IMR-90 (cell line): ENCODE data around the gene PEA15. TPM values are rescaled to one million over a fixed set of nuclear protein-coding genes. Genes with fewer than 3 reads are reported as not detected.

Experiments
- ATAC-seq: fragments of 200-7000 bp; cut with Tn5 transposase; 2 replicates; pipeline ENCODE4 v1.9.1; 2020; ENCODE audit warnings: low read depth, mild to moderate bottlenecking, moderate library complexity
- BruUV-seq: library from RNA; stranded (reverse); fragments of 400-500 nt; replicated peaks from 2 replicates; lab custom pipeline; 2021; lab: Mats Ljungman, UMichigan
- CTCF ChIA-PET: fragments of 300-600 bp; formaldehyde crosslinking; extraction: SDS; loops from one replicate; lab custom pipeline; 2021; ENCODE audit warnings: antibody characterized with exemption; lab: Yijun Ruan, JAX
- POLR2A ChIA-PET: fragments of 300-600 bp; sonication (Branson Sonifier 250); formaldehyde crosslinking; loops from one replicate; lab custom pipeline; 2022; ENCODE audit warnings: antibody characterized with exemption; ENCODE audit not compliant: unreplicated experiment; lab: Charles Lee
- DNase-seq: peaks from one replicate; pipeline ENCODE4 v3.0.0; 2013
- H2AFZ ChIP-seq: replicated peaks from 2 replicates; pipeline ENCODE3; 2013; ENCODE audit warnings: low read length, mild to moderate bottlenecking; ENCODE audit not compliant: poor library complexity
- H2AK5ac ChIP-seq: 2 replicates; pipeline ENCODE4 v1.6.1; 2013; ENCODE audit warnings: low read depth, low read length, inconsistent platforms
- H2AK9ac ChIP-seq: replicated peaks from 2 replicates; pipeline ENCODE3; 2013; ENCODE audit warnings: mild to moderate bottlenecking, low read depth, low read length, moderate library complexity; ENCODE audit not compliant: poor library complexity
- H2BK120ac ChIP-seq: 2 replicates; pipeline ENCODE4 v1.6.1; 2013; ENCODE audit warnings: low read depth, low read length, inconsistent platforms
- H2BK15ac ChIP-seq: 3 replicates; pipeline ENCODE4 v1.6.1; 2013; ENCODE audit warnings: low read depth, low read length, inconsistent platforms
- H2BK20ac ChIP-seq: 2 replicates; pipeline ENCODE4 v1.6.1; 2013; ENCODE audit warnings: low read depth, mild to moderate bottlenecking, inconsistent platforms, low read length, moderate library complexity
- H2BK5ac ChIP-seq: 2 replicates; pipeline ENCODE4 v1.6.1; 2013; ENCODE audit warnings: mild to moderate bottlenecking, low read depth, low read length, inconsistent platforms; ENCODE audit not compliant: poor library complexity, severe bottlenecking
- H3K14ac ChIP-seq: replicated peaks from 2 replicates; pipeline ENCODE4 v1.6.1; 2013; ENCODE audit warnings: low read depth, low read length, inconsistent platforms
- H3K18ac ChIP-seq: 2 replicates; pipeline ENCODE4 v1.6.1; 2013; ENCODE audit warnings: low read depth, low read length, control low read depth
- H3K23ac ChIP-seq: 2 replicates; pipeline ENCODE4 v1.6.1; 2013; ENCODE audit warnings: low read depth, low read length, inconsistent platforms
- H3K27ac ChIP-seq: 2 replicates; pipeline ENCODE4 v1.5.1; 2013; ENCODE audit warnings: mild to moderate bottlenecking, control low read depth, low read length; ENCODE audit not compliant: insufficient read depth
- H3K27me3 ChIP-seq: 2 replicates; pipeline ENCODE4 v1.6.1; 2013; ENCODE audit warnings: low read length; ENCODE audit not compliant: control insufficient read depth, insufficient read depth
- H3K36me3 ChIP-seq: 2 replicates; pipeline ENCODE4 v1.6.1; 2013; ENCODE audit warnings: low read length, mixed read lengths; ENCODE audit not compliant: control insufficient read depth, insufficient read depth
- H3K4ac ChIP-seq: 2 replicates; pipeline ENCODE4 v1.6.1; 2013; ENCODE audit warnings: low read depth, low read length, inconsistent platforms
- H3K4me1 ChIP-seq: 2 replicates; pipeline ENCODE4 v1.6.1; 2013; ENCODE audit warnings: low read length, mixed read lengths; ENCODE audit not compliant: control insufficient read depth, insufficient read depth
- H3K4me2 ChIP-seq: 2 replicates; pipeline ENCODE4 v1.6.1; 2013; ENCODE audit warnings: low read depth, mild to moderate bottlenecking, control low read depth, low read length, moderate library complexity
- H3K4me3 ChIP-seq: 2 replicates; pipeline ENCODE4 v1.5.1; 2013; ENCODE audit warnings: low read depth, mild to moderate bottlenecking, control low read depth, low read length, moderate library complexity; ENCODE audit not compliant: insufficient read depth
- H3K56ac ChIP-seq: 2 replicates; pipeline ENCODE4 v1.6.1; 2013; ENCODE audit warnings: low read length, inconsistent platforms; ENCODE audit not compliant: insufficient read depth; ENCODE audit errors: extremely low read depth
- H3K79me1 ChIP-seq, 2 experiments: 2 replicates each; pipeline ENCODE4 v1.6.1; 2013; ENCODE audit warnings: low read length in 2 of 2, inconsistent platforms in 1 of 2, low read depth in 1 of 2
- H3K9ac ChIP-seq: 2 replicates; pipeline ENCODE4 v1.6.1; 2013; ENCODE audit warnings: low read depth, low read length, control low read depth
- H3K9me1 ChIP-seq: 2 replicates; pipeline ENCODE4 v1.6.1; 2013; ENCODE audit warnings: low read length, inconsistent platforms; ENCODE audit not compliant: insufficient read depth
- H3K9me3 ChIP-seq: 2 replicates; pipeline ENCODE4 v1.6.1; 2013; ENCODE audit warnings: low read length; ENCODE audit not compliant: control insufficient read depth, insufficient read depth
- H4K20me1 ChIP-seq: 2 replicates; pipeline ENCODE4 v1.6.1; 2013; ENCODE audit warnings: low read length, inconsistent platforms; ENCODE audit not compliant: insufficient read depth
- H4K5ac ChIP-seq: 2 replicates; pipeline ENCODE4 v1.6.1; 2013; ENCODE audit warnings: mild to moderate bottlenecking, low read depth, low read length, control low read depth
- H4K8ac ChIP-seq, 2 experiments: 2 replicates each; pipeline ENCODE4 v1.6.1; 2013; ENCODE audit warnings: low read depth in 2 of 2, low read length in 2 of 2, control low read depth in 1 of 2, inconsistent platforms in 1 of 2
- H4K91ac ChIP-seq: 2 replicates; pipeline ENCODE4 v1.6.1; 2013; ENCODE audit warnings: low read depth, low read length, inconsistent platforms; ENCODE audit not compliant: insufficient read depth
- CHD1 ChIP-seq: IDR thresholded peaks from 2 replicates; pipeline ENCODE4 v1.6.1; 2012; ENCODE audit warnings: low read depth, low read length, improper control_type of control experiment
- FOS ChIP-seq: fragments of 150-350 bp; IDR thresholded peaks from 2 replicates; pipeline ENCODE4 v1.6.1; 2016; ENCODE audit warnings: low read depth, low read length
- NFE2L2 ChIP-seq: fragments of 150-350 bp; IDR thresholded peaks from 2 replicates; pipeline ENCODE4 v1.6.1; 2016; ENCODE audit warnings: low read depth, mild to moderate bottlenecking, low read length
- RFX5 ChIP-seq: IDR thresholded peaks from 2 replicates; pipeline ENCODE4 v1.8.0; 2012; ENCODE audit warnings: low read depth, mild to moderate bottlenecking, low read length, moderate library complexity
- WGBS, 2 experiments: methylation state at CpG; one replicate each; pipeline versions ENCODE4 v1.1.5 to v1.1.7; 2013; ENCODE audit warnings: missing lambda C conversion rate in 2 of 2; ENCODE audit not compliant: insufficient read length in 1 of 2; ENCODE audit errors: extremely low coverage in 2 of 2; 5-methylcytosine and 5-hydroxymethylcytosine counted together
- dilution Hi-C: fragments of 300-500 bp; cut with HindIII; formaldehyde crosslinking; loops from one replicate; pipeline ENCODE4 v1.14.3; 2018; ENCODE audit warnings: low sequenced_read_pairs; ENCODE audit not compliant: unreplicated experiment
- in situ Hi-C: fragments of 300-500 bp; cut with MboI; formaldehyde crosslinking; loops from 3 replicates; pipeline ENCODE4 v1.14.3; 2019; ENCODE audit warnings: low sequenced_read_pairs, inconsistent platforms, mixed read lengths
- intact Hi-C: fragments of 100-400 bp; cut with micrococcal nuclease; formaldehyde crosslinking; loops from 2 replicates; pipeline ENCODE4 v1.10.0; 2022
- polyA plus RNA-seq, 3 experiments: library from polyadenylated mRNA; depleted of rRNA; stranded (reverse); fragments of >200 nt; gene quantifications; 2 replicates each; pipeline ENCODE4 v1.2.3, GENCODE V29; 2012; ENCODE audit warnings: low replicate concordance in 1 of 3
- total RNA-seq: library from RNA; depleted of rRNA; stranded (reverse); fragments of >200 nt; gene quantifications from 2 replicates; pipeline ENCODE4 v1.2.3, GENCODE V29; 2012

The PEA15 gene
- total and polyA plus RNA-seq, 2 of the 4 experiments (the other 2 are of a cell fraction), result 296 to 754 TPM

DNA sequence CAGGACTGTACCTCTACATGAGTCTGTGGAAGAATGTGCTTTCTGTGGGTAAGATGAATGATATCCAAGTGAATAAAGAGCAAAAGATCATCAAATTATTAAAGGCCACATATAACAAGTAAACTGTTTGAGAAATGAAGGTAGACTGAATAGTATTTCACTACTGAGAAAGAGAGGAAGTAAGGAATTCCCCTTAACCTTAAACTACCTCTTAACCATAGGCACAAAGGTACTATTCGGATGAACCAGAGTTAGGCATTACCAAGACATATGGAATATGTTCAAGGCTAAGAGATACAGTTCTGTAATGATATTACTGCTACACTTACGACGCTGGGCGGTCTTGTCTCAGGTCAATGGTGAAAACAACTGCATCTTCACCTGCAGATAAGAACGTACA is 31.6 kb downstream of the PEA15 start:
- no peak overlapping the region for H2BK120ac ChIP-seq
- no peak overlapping the region for H2AFZ ChIP-seq
- TF ChIP-seq CHD1 (no peak), NFE2L2 (no peak), RFX5 (no peak), FOS (no peak)
- H3K23ac ChIP-seq, result no peak overlapping the region
- H2BK15ac ChIP-seq, result no peak overlapping the region
- H3K56ac ChIP-seq, result no peak overlapping the region
- no peak overlapping the region for H3K4me2 ChIP-seq
- in situ Hi-C loops, result no loop called here
- H3K27me3 ChIP-seq, result no peaks in the 10 kb centered on the region
- no peaks in the 10 kb centered on the region for H3K4me1 ChIP-seq
- H3K9ac ChIP-seq, result no peak overlapping the region
- peaks cover 4 to 11% of the 10 kb centered on the region in 2 experiments; a peak in 3 of 4 replicates for H3K79me1 ChIP-seq
- H3K4me3 ChIP-seq, result no peak overlapping the region
- H2AK9ac ChIP-seq, result no peak overlapping the region
- H3K27ac ChIP-seq, result no peak overlapping the region
- H3K18ac ChIP-seq, result no peak overlapping the region
- H4K5ac ChIP-seq, result no peak overlapping the region
- intact Hi-C loops, result loop anchor here (5.0 kb wide), 1 partner anchor 80 kb away; no protein-coding TSS in a partner anchor
- dilution Hi-C loops, result no loop called here
- DNase-seq (no peak), ATAC-seq (no peak)
- no peak overlapping the region for H2AK5ac ChIP-seq
- H3K9me3 ChIP-seq, result no peaks in the 10 kb centered on the region
- no peak overlapping the region for H3K14ac ChIP-seq
- no peak overlapping the region for H2BK20ac ChIP-seq
- H3K4ac ChIP-seq, result no peak overlapping the region
- ChIA-PET POLR2A (no interaction called here), CTCF (no interaction called here)
- H4K8ac ChIP-seq, result no peak overlapping the region
- H3K9me1 ChIP-seq, result no peaks in the 10 kb centered on the region; the same call in 1 of the 2 replicates
- H2BK5ac ChIP-seq, result no peak overlapping the region
- WGBS, 2 experiments, result no CpG with 5 or more reads among the region's 5 CpGs
- no peaks in the 10 kb centered on the region; the same call in 1 of the 2 replicates for H4K20me1 ChIP-seq
- no TSS peak for BruUV-seq
- H4K91ac ChIP-seq, result no peak overlapping the region
- H3K36me3 ChIP-seq, result peaks cover 46% of the 10 kb centered on the region
